GM12865 (cell line): ENCODE measurements around the gene TMEM256.

Experiments used
- DNase-seq: peaks from one replicate; pipeline ENCODE4 v3.0.0; 2010; ENCODE audit warnings: low read depth
- H3K4me3 ChIP-seq: 2 replicates; pipeline ENCODE4 v1.5.1; 2011; ENCODE audit warnings: mild to moderate bottlenecking, low read depth, low read length, control low read depth
- TF ChIP-seq, protein P1 (sequence below): IDR thresholded peaks from 2 replicates; pipeline ENCODE4 v1.5.1; 2011; ENCODE audit warnings: low read length, control low read depth, low read depth, inconsistent platforms; ENCODE audit not compliant: insufficient read depth; ENCODE audit errors: missing control alignments

The TMEM256 gene

DNA sequence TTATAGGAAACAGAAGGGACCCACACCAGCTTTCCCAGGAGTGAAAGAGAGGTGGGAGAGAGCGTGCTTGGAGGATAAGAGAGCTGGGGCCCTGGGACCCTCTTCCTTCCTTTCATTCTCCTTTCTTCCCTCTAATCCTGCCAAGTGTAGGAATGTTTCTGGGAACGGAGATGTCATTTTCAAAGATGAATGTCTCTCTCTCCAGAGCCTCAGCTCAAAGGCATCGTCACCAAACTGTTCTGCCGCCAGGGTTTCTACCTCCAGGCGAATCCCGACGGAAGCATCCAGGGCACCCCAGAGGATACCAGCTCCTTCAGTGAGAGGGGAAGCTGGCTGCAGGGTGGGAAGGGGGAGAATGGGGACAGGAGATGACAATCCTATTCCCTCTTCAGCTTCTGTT lies 37.4 kb upstream of the TMEM256 start:
- peak overlapping the region; percentile 92 for H3K4me3 ChIP-seq
- TF ChIP-seq, protein P1, sequence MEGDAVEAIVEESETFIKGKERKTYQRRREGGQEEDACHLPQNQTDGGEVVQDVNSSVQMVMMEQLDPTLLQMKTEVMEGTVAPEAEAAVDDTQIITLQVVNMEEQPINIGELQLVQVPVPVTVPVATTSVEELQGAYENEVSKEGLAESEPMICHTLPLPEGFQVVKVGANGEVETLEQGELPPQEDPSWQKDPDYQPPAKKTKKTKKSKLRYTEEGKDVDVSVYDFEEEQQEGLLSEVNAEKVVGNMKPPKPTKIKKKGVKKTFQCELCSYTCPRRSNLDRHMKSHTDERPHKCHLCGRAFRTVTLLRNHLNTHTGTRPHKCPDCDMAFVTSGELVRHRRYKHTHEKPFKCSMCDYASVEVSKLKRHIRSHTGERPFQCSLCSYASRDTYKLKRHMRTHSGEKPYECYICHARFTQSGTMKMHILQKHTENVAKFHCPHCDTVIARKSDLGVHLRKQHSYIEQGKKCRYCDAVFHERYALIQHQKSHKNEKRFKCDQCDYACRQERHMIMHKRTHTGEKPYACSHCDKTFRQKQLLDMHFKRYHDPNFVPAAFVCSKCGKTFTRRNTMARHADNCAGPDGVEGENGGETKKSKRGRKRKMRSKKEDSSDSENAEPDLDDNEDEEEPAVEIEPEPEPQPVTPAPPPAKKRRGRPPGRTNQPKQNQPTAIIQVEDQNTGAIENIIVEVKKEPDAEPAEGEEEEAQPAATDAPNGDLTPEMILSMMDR: no peak

DNA sequence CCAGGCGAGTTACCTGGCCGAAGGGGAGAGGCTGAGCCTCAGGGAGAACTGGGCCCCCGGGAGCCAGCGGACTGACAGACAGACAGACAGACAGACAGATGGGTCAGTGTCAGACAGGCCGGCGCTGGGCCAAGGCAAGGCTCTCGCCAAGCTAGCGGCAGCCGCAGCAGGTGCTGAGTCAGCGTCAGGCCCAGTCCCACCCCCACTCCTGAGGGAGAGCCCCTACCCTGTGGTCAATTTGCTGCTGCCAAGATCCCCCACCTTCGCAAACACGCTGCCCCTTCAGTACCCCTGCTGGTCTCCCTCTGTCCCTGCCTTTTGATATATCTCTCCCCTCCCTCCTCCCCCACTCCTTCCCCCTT lies 36.9 kb upstream of the TMEM256 start:
- H3K4me3 ChIP-seq: peak overlapping the region; percentile 92
- TF ChIP-seq, protein P1: no peak
- DNase-seq: peak; percentile 51

More for the DNA sequence above, 37.4 kb upstream of the TMEM256 start:
- no peak for DNase-seq

DNA sequence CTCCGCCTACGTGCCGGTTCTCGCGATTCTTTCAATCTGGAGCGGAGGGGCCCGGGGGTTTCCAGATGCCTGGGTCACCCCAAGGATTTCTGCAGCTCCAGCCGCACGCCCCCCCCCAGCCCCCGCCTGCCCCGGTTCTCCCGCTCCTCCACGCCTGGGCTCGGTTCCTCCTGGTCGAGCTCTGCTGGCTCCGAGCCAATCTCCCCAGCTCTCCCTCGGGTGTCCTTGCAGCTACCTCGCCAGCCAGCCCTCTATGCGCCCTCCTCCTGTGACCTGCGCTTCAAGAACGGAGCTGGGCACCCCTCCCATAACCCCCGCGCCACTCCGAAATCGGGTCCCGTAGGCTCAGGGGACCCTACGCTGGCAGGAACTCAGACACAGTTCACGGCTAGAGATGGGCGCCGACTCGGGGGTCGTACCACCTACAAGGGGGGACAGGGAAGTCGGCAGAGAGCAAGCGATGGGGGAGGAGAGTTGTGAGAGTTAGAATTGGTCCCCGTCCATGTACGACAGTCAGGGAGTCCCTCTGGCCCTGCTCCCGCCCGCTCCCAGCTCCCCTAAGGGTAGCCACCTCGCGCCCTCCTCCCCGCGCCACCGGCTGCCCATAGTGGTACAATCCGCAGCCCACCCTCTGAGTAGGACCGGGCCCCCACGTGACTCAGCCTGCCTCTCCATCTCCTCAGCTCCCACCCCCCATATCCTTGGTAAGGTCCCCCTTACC lies 36.4 kb upstream of the TMEM256 start:
- peak; percentile 58 for DNase-seq
- TF ChIP-seq, protein P1: no peak
- H3K4me3 ChIP-seq: peak overlapping the region; percentile 92

DNA sequence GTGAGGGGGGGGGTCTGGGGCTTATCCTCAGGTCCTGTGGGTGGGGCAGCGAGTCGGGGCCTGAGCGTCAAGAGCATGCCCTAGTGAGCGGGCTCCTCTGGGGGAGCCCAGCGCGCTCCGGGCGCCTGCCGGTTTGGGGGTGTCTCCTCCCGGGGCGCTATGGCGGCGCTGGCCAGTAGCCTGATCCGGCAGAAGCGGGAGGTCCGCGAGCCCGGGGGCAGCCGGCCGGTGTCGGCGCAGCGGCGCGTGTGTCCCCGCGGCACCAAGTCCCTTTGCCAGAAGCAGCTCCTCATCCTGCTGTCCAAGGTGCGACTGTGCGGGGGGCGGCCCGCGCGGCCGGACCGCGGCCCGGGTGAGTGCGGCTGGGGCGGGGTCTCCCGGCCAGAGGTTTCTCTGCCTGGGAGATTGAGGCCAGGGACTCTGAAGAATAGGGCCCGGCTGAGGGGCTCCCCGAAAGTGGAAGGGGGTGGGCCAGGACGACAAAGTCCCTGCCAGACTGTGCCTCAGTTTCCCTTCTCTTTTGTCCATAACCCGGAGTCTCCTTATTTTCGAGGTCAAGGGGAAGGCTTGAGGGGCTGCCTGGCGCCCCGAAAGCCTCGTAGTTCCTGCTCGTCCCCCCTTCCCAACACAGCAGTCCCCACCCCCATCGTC lies 35.7 kb upstream of the TMEM256 start, which contains the start of gene FGF11:
TSS of gene FGF11 (plus strand) at position 51 of the 651 bp plus-strand sequence. CDS start at position 160, 109 bp downstream.
- DNase-seq: no peak
- peak within 1 kb of the TSS; percentile 92 for H3K4me3 ChIP-seq

DNA sequence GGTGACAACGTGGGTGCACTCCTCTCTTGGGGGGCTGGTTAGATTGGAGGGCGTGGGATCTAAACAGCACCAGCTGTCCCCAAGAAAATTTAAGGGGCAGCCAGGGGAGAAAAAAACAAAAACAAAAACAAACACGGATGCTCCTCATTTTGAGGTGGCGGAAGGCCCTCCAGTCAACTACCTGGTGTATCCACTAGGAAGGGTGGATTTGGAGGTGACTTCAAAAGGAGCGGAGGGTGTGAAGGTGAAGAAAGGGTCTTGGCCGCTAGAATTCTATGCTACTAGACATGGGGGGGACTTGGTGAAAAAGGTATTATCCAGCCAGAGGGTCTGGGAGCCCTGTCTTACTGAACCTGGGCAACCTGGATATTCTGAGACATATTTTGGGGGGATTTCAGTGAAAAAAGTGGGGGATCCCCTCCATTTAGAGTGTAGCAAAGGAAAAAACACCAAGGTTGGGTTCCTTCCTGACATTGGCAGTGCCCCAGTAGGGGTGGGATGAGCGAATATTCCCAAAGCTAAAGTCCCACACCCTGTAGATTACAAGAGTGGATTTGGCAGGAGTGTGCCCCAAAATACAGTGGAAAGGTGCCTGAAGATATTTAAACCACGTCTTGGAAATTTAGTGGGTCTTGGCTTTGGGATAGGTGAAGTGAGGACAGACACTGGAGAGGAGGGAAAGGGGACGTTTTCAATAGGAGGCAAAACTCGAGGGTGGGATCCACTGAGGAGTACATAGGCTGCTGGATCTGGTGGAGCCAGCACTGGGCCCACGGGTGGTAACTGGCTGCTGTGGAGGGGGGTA lies 35.0 kb upstream of the TMEM256 start:
- DNase-seq: no peak
- TF ChIP-seq, protein P1: no peak
- peak overlapping the region; percentile 92 for H3K4me3 ChIP-seq

More for the DNA sequence above, 35.7 kb upstream of the TMEM256 start, which contains the start of gene FGF11:
- TF ChIP-seq, protein P1: no peak

DNA sequence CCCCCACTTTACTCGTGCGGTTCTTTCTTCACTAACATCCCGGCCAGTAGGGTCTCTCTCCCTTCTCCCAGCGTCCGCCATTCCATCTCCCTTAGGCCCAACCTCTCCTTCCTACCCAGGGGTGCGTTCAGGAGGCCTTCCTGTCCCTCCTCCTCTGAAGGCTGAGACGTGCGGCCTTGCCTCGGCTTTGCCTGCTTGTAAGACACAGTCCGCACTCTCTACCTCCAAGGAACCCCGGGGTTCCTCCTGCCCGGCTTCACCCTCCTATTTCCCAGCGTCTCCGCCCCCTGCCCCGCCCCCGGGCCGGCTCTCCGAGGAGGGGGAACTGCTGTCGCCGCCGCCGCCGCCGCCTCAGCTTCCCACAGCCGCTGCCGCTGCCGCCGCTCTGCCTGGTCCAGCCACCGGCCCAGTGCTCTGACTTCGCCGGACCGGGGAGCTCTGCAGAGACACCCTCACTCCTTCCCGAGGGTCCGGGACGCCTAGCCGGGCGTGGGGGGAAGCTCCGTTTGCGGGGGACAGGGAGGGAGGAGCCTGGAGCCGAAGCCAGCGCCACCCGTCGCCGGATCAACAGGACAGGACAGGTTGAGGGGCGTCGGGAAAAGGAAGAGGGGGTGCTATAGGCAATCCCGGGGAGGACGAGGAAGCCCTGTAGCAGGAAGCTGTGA lies 34.2 kb upstream of the TMEM256 start:
- peak; percentile 39 for DNase-seq
- peak overlapping the region; percentile 92 for H3K4me3 ChIP-seq
- TF ChIP-seq, protein P1: no peak
